ENCODE data around the gene PFDN6.
A peak's percentile ranks its signal among the peaks of the same experiment; 100 is the strongest.

Gene PFDN6

DNA sequence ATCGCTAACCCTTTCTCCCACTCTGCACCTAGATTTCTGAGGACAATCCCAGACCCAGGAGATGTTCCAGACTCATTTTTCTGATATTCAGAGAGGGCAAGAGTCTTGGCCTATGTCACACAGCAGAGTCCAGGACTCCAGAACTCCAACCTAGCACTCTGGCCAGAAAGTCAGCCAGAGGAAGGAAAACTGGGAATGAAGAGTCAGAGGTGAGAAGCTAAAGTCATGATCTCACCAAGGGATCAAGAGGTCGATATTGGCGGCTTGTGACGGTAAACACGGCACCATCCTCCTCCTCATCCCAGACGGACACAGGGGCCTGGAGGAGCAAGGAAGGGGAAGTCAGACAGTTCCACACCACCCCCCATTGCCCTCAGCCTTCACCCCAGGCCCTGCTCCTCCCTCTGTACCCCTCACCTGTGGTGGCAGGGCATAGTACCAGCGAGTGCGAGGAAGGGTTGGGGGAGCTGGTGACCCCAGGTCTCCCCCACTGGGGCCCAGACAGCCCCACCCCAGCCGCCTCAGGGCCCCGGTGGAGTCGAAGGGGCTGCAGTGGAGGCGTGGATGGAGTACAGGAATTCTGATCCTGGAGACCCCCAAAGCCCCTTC is 7.5 kb downstream of the PFDN6 start:
- DNase-seq, result no peak

DNA sequence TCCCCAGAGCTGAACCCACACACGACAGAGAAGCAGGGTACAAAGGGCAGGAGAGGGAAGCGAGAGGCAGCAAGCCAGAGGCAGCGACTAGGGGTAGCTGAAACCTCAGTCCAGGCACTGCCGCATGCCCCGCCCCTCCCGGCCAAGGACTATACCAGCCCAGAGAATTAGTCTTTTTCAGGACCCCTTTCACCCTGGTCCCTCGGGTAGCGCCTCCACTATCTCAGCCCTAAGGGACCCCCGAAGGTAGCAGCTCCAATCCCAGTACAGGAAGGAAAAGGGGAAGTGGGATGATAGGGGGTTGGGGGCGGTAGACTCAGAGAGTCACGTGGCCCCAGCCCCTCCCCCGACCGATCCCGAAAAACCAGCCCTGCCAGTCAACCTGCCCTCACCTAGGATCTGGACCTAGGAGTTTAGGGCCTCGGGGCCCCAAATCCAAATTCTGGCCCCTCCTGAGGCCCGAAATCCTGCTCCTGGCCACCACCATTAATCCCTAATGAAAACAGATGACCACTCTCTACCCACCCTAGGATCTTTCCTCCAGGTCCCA is 8.1 kb downstream of the PFDN6 start:
- no peak for DNase-seq

DNA sequence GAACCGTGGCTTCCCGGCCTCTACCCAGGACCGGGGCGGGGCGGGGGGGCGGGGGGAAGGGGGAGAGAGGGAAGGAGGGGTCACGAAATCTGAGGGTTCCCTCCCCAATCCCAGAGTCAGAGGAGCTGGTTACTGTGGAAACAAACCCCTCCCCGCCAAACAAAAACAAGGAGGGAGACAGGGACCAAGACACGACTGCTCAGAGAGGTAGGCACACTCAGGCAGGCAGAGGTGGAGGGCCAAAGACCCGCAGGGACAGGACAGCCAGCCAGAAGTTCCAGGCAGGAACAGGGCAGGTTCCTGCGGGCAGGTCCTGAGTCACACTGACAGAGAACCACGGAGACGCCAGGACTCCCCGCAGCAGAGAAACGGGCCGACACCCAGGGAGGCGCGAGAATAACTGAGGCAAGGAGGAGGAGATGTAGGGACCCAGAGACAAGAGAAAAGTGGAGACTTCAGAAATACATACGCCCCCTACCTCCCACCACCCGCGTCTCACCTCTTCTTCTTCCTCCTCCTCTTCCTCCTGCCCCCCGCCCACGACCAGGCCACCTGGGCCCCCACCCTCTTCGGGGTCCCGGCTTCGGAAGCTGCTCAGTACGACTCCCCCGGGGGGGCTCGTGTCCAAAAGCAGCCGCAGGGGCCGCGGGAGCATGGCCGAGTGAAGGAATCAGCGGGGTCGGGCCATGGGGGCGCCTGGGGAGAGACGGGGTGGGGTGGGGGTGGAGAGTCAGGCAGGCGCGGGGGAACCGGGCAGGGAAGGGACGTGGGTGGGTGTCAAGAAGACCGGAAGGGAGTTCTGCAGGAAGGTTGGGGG is 8.8 kb downstream of the PFDN6 start:
- DNase-seq, result peak; percentile 66

GRCh38 chr6:33298773-33299236 is 9.4 kb downstream of the PFDN6 start, which contains the start of gene RGL2:
Gene RGL2, minus strand, starts transcription at chr6:33298942. Its CDS starts 332 bp downstream, at chr6:33298610.
- DNase-seq, result peak; percentile 60

DNA sequence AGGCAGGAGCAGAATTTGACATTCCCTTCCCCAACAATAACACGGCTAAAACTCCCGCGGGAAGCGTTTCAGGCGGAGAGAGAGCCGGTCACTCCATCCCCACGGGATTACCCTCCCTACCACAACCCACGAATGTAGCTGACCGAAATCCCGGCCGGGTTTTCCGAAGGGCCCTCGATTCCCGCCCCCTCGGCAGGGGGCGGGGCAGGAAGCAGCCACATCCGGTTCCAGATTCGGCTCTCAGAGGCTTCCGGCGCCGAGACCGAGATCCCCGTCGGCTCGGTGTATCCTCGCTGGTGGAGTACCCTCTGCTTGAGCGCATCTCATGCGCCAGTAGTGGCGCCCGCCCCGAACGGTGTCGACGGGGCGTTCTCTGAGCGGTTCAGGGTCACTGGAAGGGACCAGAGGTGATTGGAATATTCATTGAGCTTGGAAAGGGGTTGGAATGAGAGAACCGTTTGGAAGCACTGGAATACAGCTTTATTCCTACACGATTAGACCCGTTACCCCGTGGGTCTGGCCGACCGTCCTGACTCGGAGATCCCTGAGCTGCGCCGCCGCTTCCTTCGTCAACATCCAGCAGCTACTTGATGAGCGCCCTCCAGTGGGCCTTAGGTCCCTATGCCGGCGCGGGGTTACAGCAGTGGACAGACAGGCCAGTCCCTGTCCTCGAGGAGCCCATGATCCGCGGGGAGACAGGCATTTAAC is 10.0 kb downstream of the PFDN6 start:
- peak; percentile 94 for DNase-seq

GRCh38 chr6:33301877-33302276 is 12.5 kb downstream of the PFDN6 start:
- no peak for DNase-seq

GRCh38 chr6:33304216-33304615 is 14.8 kb downstream of the PFDN6 start:
- no peak for DNase-seq

DNA sequence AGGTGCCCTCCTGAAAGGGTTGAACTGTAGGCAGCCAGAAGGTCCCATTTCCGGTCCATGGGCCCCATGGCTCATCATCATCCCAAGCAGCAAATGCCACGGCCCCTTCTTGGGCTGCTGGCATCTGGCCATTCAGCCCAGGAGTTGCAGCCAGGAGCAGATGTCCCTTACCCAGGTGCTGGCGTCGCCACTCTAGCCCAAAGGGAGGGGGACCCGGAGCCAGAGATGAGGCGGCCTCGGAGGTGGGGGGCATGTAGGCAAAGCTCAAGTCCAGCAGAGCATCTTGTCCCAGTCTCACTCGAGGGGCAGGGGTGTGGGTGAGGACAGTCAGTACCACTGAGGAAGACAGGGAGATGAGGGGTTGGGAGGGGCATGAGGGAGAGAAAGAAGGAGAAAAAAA is 15.7 kb downstream of the PFDN6 start:
- no peak for DNase-seq

- DNase-seq, result no peak
These were observed 17.0 kb downstream of the PFDN6 start for GRCh38 chr6:33306356-33306755.

DNA sequence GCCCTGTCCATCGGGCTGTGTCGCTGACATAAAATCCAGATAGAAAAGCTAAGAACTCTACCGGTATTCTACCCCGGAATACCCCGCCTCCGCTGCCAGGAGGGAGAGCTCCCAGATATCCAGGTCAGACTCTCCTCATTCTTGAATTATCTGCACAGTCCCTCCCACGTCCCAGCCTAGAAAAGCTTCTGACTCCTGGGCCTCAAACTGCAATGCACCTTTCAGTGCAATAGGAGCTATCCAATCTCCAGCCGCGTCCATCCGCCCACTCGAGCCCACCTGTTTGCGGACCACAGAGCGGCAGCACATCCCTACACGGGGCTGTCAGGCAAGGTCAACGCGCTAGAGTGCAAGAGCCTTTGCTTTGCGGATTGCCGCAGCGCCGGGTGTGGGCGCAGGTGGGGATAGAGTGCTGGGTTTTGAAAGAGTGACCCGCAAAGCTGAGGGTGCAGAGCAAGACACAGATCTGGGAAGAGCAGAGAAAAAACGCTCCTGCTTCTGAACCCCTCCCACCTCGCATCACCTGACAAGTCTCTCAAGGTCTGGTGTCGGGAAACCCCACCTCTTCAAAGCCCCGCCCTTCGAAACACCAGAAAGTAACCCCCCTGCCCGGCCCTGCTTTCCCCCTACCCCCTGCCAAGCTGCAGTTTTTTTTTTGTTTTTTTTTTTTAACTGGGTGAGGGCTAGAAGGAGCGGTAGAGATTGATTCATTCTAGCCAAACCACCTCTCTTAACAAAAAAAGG is 23.1 kb downstream of the PFDN6 start:
- peak; percentile 85 for DNase-seq

GRCh38 chr6:33313105-33313708 is 23.8 kb downstream of the PFDN6 start:
- peak; percentile 33 for DNase-seq

- peak; percentile 83 for DNase-seq
These were observed 24.5 kb downstream of the PFDN6 start, which contains the start of gene TAPBP for GRCh38 chr6:33313709-33314514. Gene TAPBP, minus strand, starts transcription at chr6:33314078. Its CDS starts 37 bp downstream, at chr6:33314041.

DNA sequence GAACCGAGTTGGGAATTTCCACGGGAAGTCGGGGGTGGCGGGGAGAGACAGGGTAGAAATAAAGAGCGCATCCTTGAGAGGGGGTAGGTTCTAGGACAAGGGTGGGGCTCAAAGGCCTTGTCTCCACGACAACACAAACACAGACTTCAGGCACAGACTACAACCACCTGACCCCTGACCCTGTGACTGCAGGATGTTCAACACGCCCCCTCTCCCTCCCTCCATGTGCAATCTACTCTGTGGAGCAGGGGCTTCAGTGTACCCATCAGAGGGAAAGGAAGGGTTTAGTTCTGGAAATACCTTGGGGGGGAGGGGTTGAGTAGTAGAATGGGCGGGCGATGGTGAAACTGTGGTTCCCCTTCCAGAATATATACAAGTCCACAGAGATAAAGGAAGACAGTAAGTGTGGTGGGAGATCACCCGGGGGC is 25.1 kb downstream of the PFDN6 start:
- peak; percentile 74 for DNase-seq

DNA sequence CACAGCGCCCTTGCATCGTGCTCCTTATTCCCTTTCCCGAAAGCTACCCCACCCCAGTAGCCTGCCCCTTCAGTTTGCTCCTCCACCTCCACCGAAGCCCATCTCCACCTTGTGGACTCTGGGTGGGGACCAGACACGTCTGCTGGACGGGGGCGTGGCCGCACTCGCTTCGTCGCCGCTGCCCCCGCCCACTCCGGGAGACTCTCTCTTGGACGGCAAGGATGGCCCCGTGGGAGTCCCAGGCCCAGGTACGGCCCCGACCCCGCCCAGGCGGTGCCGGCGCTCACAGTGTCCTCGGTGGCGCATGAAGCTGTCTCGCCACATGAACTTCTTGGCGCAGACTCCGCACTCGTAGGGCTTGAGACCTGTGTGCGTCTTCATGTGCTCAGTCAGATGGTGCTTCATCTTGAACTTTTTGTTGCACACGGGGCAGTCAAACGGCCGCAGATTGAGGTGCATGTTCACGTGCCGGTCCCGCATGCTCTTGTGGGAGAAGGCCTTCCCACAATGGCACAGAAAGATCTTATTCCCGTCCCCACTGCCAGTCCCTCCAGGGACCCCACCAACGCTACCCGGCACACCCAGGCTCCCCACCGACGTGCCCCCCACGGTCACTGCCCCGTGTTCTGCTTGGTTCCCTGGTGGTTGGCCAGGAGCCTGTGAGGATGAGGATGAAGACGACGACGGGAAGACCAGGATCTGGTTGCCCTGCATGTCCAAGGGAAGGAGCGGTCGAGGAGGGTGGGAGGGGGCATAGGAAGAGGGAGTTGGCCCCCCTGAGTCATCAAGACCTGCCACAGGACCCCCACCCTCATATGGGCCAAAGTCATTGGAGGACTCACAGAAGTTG is 25.8 kb downstream of the PFDN6 start:
- DNase-seq, result no peak

- DNase-seq, result no peak
These were observed 26.6 kb downstream of the PFDN6 start for GRCh38 chr6:33315793-33316602.

DNA sequence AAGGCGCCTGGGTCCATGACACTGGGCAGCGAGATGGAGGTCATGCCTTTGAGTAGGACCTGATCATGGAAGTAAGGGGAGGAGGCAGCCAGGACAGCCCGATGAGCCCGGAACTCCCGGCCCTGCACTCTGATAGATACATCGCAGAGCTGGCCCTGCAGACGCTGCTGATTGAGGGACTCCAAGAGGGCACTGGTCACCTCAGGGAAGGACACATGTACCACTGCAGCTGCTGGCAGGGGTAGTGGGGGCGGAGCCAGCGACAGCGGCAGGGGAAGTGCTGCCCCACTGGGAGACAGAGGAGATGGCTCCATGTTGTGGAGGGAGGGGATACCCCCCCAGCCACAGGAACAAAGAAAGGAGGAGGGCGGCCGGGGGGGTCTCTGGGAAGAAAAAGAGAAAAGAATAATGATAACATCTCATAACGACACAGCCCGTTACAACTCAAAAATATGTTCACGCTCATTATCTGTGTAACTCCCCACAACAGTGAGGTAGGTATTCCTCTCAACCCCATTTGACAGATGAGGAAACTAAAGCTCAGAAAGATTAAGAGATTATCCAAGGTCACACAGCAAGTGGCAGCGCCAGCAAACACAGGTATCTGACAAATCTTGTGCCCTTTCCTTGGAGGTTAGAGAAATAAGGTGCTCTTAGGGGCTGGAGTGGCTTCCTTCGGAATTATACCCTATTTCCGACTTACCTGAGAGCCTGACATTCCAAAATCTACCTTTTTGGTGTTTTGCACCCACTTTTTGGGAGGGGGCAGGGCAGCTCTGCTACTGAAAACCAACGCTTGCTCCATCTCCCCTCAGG is 27.4 kb downstream of the PFDN6 start:
- no peak for DNase-seq

DNA sequence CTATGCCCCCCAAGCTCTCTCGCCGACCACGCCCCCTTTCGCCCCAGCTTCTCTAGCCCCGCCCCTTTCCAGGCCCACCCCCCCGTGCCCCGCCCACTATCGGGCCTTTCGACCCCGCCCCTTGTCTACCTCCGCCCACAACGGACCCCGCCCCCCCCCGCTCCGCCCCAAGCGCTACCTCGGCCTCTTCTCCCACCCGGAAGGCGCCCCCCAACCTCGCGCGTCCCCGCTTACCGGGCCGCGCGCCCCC is 27.9 kb downstream of the PFDN6 start:
- DNase-seq, result no peak

DNA sequence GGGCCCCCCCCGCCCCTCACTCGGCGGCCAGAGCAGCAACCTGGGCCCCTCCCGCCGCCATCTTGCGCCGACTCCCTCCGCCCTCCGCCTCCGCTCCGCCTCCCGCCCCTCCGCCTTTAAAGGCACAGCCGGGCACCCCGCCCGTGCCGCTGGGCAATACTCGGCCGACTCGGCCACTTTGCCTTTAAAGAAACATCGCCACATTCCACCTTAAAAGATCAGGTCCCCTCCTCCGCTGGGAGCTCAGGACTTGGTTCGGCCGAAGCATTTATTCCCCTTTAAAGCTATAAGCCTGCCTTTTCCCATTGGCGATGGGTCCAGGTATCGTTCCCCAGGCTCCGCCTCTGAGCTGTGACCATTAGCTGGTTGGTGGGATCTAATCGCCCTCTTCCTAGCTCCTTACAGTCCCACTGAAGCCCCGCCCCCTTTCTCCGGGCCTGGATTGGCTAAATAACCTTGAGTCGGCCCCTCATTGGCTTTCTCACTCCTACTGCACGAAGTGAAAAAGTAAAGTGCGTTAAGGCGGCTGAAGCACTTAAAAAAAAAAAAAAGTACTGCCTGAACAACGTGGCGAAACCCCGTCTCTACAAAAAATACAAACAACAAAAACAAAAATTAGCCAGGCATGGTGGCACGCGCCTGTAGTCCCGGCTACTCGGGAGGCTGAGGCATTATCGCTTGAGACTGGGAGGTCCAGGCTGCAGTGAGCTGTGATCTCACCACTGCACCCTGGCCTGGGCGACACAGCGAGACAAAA is 28.4 kb downstream of the PFDN6 start, which contains the start of gene ZBTB22:
Gene ZBTB22 (minus strand): TSS at position 76 of the 757 bp plus-strand sequence. CDS start 828 bp downstream, outside the sequence.
- peak; percentile 96 for DNase-seq

Measured in activated CD4-positive, alpha-beta T cell treated with anti-CD3 and anti-CD28 coated beads, Interleukin-2, amount 50 U/mL, for 1 hour (primary cell).